Fibroblast of pulmonary artery (primary cell): ENCODE measurements around the gene IL1RL2.

Experiments
- DNase-seq: peaks from one replicate; pipeline ENCODE4 v3.0.0-alpha.2; 2010; ENCODE audit warnings: low read depth
- H3K4me3 ChIP-seq: replicated peaks from 2 replicates; pipeline ENCODE4 v1.5.1; 2011; ENCODE audit warnings: low read depth, mild to moderate bottlenecking, control low read depth, low read length, moderate library complexity
- TF ChIP-seq, protein P1 (sequence below): IDR thresholded peaks from 2 replicates; pipeline ENCODE4 v1.5.1; 2011; ENCODE audit warnings: mild to moderate bottlenecking, control low read depth, low read length, inconsistent platforms; ENCODE audit errors: missing control alignments

The IL1RL2 gene

DNA sequence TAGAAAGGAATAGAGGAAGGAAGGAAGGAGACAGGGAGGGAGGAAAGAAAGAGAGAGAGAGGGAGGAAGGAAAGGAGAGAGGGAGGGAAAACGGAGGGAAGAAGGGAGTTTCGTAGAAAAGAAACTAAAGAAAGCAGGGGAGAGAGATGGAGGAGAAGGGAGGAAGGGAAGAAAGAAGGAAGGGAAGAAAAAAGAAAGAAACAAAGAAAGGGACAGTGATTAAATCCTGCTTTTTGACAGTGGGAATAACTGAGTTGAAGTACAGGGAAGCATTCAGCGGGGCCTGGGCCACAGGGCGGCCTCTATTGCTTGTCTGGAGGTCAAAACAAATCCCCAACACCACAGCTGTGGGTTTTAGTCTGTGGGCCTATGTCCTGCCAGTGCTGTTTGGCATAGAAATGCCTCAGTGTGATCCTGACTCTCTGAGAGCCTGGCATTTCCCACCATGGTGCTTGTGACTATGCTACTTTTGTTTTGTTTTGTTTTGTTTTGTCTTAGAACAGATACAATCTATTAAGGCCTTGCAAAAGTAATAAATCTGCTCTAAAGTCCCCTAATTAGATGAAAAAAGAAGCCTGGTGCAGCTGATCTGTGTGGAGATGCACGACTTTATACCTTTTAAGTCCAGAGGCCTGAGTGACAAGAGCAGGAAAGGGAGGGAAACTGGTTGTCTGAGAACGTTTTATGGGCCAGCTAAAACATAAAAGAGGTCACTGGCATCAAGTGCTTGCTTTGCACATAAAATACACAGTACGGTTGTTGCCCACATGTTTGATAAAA is 40.0 kb downstream of the IL1RL2 start:
- peak; percentile 51 for DNase-seq
- TF ChIP-seq, protein P1, sequence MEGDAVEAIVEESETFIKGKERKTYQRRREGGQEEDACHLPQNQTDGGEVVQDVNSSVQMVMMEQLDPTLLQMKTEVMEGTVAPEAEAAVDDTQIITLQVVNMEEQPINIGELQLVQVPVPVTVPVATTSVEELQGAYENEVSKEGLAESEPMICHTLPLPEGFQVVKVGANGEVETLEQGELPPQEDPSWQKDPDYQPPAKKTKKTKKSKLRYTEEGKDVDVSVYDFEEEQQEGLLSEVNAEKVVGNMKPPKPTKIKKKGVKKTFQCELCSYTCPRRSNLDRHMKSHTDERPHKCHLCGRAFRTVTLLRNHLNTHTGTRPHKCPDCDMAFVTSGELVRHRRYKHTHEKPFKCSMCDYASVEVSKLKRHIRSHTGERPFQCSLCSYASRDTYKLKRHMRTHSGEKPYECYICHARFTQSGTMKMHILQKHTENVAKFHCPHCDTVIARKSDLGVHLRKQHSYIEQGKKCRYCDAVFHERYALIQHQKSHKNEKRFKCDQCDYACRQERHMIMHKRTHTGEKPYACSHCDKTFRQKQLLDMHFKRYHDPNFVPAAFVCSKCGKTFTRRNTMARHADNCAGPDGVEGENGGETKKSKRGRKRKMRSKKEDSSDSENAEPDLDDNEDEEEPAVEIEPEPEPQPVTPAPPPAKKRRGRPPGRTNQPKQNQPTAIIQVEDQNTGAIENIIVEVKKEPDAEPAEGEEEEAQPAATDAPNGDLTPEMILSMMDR, result no peak
- H3K4me3 ChIP-seq, result no peak overlapping the region

DNA sequence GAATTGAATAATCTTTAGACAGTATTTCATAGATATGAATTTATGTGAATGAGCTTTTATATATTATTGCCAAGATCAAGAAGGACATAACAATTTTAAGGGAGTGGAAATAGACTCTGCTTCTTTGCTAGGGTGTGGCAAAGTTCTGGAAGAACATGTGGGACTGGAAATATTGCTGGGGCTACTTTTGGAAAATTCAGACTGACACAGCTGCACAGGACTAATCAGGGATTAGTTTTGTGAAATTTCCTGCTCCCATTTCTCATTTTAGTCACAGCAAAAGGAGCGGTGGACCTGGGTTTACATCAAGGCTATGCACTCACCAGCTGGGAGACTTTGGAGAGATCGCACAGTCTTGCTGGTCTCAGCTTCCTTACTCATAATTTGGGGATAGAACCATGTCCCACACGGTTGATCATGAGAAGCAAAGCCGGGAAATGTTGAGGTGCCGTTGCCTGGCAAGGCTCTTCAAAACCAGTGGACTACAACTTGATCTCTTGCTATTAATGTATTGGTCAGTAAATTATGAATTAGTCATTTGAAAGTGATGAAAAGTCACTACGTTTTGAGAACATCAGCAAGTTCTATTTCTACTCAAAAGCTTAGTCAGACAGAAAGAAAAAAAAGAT is 42.4 kb downstream of the IL1RL2 start:
- DNase-seq, result no peak
- TF ChIP-seq, protein P1, result no peak
- no peak overlapping the region for H3K4me3 ChIP-seq

DNA sequence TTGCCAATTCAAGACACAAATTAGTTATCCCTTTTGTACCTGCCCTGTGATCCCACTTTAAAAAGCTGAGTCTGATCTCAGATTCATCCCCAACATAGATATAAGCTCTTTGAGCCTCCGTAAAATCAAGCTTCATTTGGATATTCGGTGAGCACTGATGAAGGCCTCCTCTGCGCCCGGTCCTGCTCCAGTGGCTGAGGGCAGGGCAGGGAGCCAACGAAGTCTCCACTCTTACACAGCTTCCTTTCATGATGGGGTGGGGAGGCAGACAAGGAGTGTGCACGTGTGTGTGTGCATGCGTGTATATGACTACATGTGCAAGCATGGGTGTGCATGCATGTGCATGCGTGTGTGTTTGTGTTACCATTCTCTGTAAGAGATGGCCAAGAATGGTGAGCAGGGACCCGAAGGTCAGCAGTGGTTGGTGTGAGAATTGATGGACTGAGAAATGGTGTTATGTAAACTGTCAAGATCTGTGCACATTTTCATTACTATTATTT is 43.6 kb downstream of the IL1RL2 start:
- DNase-seq, result no peak
- no peak overlapping the region for H3K4me3 ChIP-seq
- TF ChIP-seq, protein P1, result no peak

DNA sequence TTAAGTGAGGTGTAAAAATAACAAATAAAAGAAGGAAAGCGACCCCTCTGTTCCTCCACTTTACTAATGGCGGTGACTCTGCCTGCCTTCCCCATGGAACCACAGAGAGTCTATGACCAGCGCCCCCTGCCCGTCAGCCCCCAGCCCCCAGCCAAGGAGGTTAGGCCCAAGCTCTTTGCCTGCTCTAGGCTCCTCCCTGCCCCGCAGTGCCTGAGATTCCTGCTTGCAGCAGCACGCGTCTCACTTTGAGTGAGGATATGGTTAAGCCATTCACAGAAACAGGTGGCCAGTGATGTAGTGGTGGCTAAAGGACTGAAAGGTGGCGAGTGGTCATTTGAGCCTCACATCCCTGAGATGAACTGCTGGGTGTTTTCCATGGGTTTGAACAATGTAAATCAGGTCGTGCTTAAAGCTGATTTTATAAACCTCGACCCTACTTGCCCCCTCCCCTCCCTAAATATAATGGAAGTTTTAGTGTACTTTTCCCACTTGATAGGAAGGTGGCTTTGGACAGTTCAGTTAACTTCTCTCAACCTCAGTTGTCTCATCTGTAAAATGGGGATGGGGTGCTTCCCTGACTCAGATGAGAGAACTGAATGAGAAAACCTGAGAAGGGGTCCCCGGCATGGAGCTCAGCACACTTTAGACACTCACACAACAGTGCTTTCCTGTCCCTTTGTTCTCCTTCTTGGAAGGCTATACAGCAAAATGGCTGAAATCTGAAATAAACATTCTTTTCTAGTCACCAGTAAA is 46.5 kb downstream of the IL1RL2 start:
- no peak for DNase-seq
- TF ChIP-seq, protein P1, result no peak
- no peak overlapping the region for H3K4me3 ChIP-seq

DNA sequence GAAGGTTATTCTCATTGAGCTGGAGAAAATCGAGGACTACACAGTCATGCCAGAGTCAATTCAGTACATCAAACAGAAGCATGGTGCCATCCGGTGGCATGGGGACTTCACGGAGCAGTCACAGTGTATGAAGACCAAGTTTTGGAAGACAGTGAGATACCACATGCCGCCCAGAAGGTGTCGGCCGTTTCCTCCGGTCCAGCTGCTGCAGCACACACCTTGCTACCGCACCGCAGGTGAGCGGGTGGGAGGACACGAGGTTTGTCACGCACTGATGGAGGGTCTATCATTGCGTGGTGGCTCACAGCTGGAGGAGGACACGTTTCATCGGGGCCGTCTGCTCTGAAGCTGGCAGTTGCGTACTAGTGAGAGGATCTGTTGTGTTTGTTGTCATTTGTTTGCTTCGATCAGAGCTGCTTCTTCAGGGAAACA is 48.2 kb downstream of the IL1RL2 start:
- TF ChIP-seq, protein P1, result no peak
- DNase-seq, result peak; percentile 35
- H3K4me3 ChIP-seq, result no peak overlapping the region

DNA sequence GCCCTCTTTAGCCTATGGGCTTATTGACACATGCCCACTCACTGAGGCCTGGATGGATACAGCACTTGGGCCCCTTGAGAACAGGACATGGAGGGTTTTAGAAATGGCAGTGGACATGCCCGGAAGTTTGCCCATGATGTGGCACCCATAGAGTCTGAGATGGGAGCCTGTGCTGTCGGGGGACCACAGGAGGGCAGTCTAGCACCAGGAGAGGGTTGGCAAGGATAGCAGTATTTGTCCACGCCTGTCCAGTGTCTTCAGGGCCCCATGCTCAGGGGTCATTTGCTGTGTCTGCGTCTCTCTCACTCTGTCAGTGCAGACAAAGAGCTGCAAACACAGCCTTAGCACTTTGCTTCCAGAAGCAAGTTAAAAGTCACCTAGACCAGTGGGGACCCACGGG is 48.7 kb downstream of the IL1RL2 start:
- TF ChIP-seq, protein P1, result peak; percentile 45
- no peak overlapping the region for H3K4me3 ChIP-seq
- peak; percentile 53 for DNase-seq
